NT2/D1 (cell line): ENCODE data around the gene LRRFIP1.

Experiments
- YY1 ChIP-seq: IDR thresholded peaks from 2 replicates; pipeline ENCODE4 v1.6.1; 2011; ENCODE audit not compliant: insufficient read length, insufficient read depth
- ZNF274 ChIP-seq: IDR thresholded peaks from 2 replicates; pipeline ENCODE4 v1.6.1; 2011; ENCODE audit warnings: mild to moderate bottlenecking, low read depth, low read length

GRCh38 chr2:237665713-237666143, 38.3 kb downstream of the LRRFIP1 start:
- no peak for TF ChIP-seq YY1
- TF ChIP-seq ZNF274: no peak
